Vagina (tissue), 2 donors: Measurements from ENCODE around the gene BMERB1.

Experiments used
- POLR2A ChIP-seq, 2 donors: fragments of 450-650 bp; IDR thresholded peaks; one replicate each; pipeline ENCODE4 v1.6.1; 2017; ENCODE audit warnings: antibody characterized with exemption in 2 of 2, mild to moderate bottlenecking in 2 of 2, moderate library complexity in 2 of 2
- TF ChIP-seq, protein P1 (sequence below), 3 experiments: fragments of 450-650 bp in 2 of 3; fragments of 200-600 bp in 1 of 3; sonication (generic) in 1 of 3; IDR thresholded peaks; one replicate each; pipeline ENCODE4 v1.5.1; 2017 to 2019; ENCODE audit warnings: antibody characterized with exemption in 3 of 3, mild to moderate bottlenecking in 2 of 3, moderate library complexity in 2 of 3

- TF ChIP-seq, protein P1, sequence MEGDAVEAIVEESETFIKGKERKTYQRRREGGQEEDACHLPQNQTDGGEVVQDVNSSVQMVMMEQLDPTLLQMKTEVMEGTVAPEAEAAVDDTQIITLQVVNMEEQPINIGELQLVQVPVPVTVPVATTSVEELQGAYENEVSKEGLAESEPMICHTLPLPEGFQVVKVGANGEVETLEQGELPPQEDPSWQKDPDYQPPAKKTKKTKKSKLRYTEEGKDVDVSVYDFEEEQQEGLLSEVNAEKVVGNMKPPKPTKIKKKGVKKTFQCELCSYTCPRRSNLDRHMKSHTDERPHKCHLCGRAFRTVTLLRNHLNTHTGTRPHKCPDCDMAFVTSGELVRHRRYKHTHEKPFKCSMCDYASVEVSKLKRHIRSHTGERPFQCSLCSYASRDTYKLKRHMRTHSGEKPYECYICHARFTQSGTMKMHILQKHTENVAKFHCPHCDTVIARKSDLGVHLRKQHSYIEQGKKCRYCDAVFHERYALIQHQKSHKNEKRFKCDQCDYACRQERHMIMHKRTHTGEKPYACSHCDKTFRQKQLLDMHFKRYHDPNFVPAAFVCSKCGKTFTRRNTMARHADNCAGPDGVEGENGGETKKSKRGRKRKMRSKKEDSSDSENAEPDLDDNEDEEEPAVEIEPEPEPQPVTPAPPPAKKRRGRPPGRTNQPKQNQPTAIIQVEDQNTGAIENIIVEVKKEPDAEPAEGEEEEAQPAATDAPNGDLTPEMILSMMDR (IDR thresholded peaks at IDR 0.05), result no peak
- TF ChIP-seq POLR2A (IDR thresholded peaks at IDR 0.05), result no peak
Observed at GRCh38 chr16:15586716-15587115, 152.3 kb downstream of the BMERB1 start.
